Esophagus muscularis mucosa (tissue), 4 donors: Measurements from ENCODE around the gene FRS3. TPM values are rescaled to one million over a fixed set of nuclear protein-coding genes. Genes with fewer than 3 reads are reported as not detected.

Source experiments
- DNase-seq: peaks from one replicate; pipeline ENCODE4 v3.0.0-alpha.2; 2017; ENCODE audit errors: extremely low spot score
- H3K27ac ChIP-seq, 4 donors: fragments of 200-600 bp; sonication (generic); replicated peaks in 1 of 4; 1 replicate in 3 of 4; 2 replicates in 1 of 4; pipeline ENCODE4 v1.5.1; 2016 to 2019; ENCODE audit warnings: mild to moderate bottlenecking in 1 of 4
- H3K27me3 ChIP-seq, 4 donors: fragments of 200-600 bp; sonication (generic); one replicate each; pipeline versions ENCODE4 v1.5.1 to v1.6.0; 2016 to 2019
- H3K36me3 ChIP-seq, 4 donors: fragments of 200-600 bp; sonication (generic); one replicate each; pipeline ENCODE4 v1.5.1; 2016 to 2019
- H3K4me1 ChIP-seq, 4 donors: fragments of 200-600 bp; sonication (generic); one replicate each; pipeline ENCODE4 v1.5.1; 2016 to 2019
- H3K4me3 ChIP-seq, 4 donors: fragments of 200-600 bp; sonication (generic); 1 replicate in 2 of 4; 2 replicates in 2 of 4; pipeline ENCODE4 v1.5.1; 2016 to 2019; ENCODE audit warnings: mild to moderate bottlenecking in 4 of 4, moderate library complexity in 1 of 4
- H3K9me3 ChIP-seq, 4 donors: fragments of 200-600 bp; sonication (generic); 1 replicate in 3 of 4; 2 replicates in 1 of 4; pipeline ENCODE4 v1.5.1; 2016 to 2019
- EP300 ChIP-seq: sonication (generic); formaldehyde crosslinking; IDR thresholded peaks from one replicate; pipeline ENCODE4 v1.6.1; 2017; ENCODE audit warnings: antibody characterized with exemption
- POLR2A ChIP-seq: fragments of 450-650 bp; IDR thresholded peaks from one replicate; pipeline ENCODE4 v1.6.1; 2017; ENCODE audit warnings: antibody characterized with exemption, moderate library complexity, mild to moderate bottlenecking, low read depth
- POLR2AphosphoS5 ChIP-seq, 2 donors: sonication (generic); formaldehyde crosslinking; IDR thresholded peaks; one replicate each; pipeline ENCODE4 v1.6.1; 2017; ENCODE audit warnings: antibody characterized with exemption in 2 of 2
- WGBS: methylation state at CpG from one replicate; pipeline ENCODE4 v1.1.5; 2018; 5-methylcytosine and 5-hydroxymethylcytosine counted together
- intact Hi-C: fragments of 100-400 bp; cut with DNase I; formaldehyde crosslinking; loops from one replicate; pipeline ENCODE4 v1.15.1; 2023
- total RNA-seq, 4 donors: library from RNA; depleted of rRNA; stranded (reverse); fragments of >200 nt; gene quantifications; one replicate each; pipeline versions ENCODE4 v1.1.0 to v1.2.1, GENCODE V29; 2016
- TF ChIP-seq, protein P1 (sequence below), 3 experiments: fragments of 200-600 bp in 2 of 3; fragments of 450-650 bp in 1 of 3; sonication (generic) in 2 of 3; IDR thresholded peaks; one replicate each; pipeline ENCODE4 v1.5.1; 2017 to 2019; ENCODE audit warnings: antibody characterized with exemption in 3 of 3, mild to moderate bottlenecking in 2 of 3, moderate library complexity in 1 of 3

Gene FRS3
- total RNA-seq, 4 donors from 2014 or later: 5.0 to 9.9 (median 6.7) TPM

GRCh38 chr6:41734666-41735426 is 44.9 kb downstream of the FRS3 start:
- WGBS: 0% methylated on average over 7 of the region's 76 CpGs
- peak overlapping the region; percentile 90 to 98 (median 97) for H3K4me3 ChIP-seq
- peak; percentile 95 for DNase-seq
- TF ChIP-seq POLR2A: no peak
- TF ChIP-seq EP300: no peak
- TF ChIP-seq, protein P1, sequence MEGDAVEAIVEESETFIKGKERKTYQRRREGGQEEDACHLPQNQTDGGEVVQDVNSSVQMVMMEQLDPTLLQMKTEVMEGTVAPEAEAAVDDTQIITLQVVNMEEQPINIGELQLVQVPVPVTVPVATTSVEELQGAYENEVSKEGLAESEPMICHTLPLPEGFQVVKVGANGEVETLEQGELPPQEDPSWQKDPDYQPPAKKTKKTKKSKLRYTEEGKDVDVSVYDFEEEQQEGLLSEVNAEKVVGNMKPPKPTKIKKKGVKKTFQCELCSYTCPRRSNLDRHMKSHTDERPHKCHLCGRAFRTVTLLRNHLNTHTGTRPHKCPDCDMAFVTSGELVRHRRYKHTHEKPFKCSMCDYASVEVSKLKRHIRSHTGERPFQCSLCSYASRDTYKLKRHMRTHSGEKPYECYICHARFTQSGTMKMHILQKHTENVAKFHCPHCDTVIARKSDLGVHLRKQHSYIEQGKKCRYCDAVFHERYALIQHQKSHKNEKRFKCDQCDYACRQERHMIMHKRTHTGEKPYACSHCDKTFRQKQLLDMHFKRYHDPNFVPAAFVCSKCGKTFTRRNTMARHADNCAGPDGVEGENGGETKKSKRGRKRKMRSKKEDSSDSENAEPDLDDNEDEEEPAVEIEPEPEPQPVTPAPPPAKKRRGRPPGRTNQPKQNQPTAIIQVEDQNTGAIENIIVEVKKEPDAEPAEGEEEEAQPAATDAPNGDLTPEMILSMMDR (IDR thresholded peaks at IDR 0.05): no peak
- TF ChIP-seq POLR2AphosphoS5 (IDR thresholded peaks at IDR 0.05): no peak
- H3K27ac ChIP-seq: peak overlapping the region; percentile 97 to 99 (median 98)
- peaks cover 0 to 1% (median 0%) of the 10 kb centered on the region in 4 donors for H3K27me3 ChIP-seq
- H3K36me3 ChIP-seq: no peaks in the 10 kb centered on the region
- intact Hi-C loops: loop anchor here (5.0 kb wide), 1 partner anchor 42 kb away; the partner anchor contains the start of gene FRS3
- H3K4me1 ChIP-seq: peaks cover 45 to 50% (median 48%) of the 10 kb centered on the region in 4 donors
- no peaks in the 10 kb centered on the region for H3K9me3 ChIP-seq

DNA sequence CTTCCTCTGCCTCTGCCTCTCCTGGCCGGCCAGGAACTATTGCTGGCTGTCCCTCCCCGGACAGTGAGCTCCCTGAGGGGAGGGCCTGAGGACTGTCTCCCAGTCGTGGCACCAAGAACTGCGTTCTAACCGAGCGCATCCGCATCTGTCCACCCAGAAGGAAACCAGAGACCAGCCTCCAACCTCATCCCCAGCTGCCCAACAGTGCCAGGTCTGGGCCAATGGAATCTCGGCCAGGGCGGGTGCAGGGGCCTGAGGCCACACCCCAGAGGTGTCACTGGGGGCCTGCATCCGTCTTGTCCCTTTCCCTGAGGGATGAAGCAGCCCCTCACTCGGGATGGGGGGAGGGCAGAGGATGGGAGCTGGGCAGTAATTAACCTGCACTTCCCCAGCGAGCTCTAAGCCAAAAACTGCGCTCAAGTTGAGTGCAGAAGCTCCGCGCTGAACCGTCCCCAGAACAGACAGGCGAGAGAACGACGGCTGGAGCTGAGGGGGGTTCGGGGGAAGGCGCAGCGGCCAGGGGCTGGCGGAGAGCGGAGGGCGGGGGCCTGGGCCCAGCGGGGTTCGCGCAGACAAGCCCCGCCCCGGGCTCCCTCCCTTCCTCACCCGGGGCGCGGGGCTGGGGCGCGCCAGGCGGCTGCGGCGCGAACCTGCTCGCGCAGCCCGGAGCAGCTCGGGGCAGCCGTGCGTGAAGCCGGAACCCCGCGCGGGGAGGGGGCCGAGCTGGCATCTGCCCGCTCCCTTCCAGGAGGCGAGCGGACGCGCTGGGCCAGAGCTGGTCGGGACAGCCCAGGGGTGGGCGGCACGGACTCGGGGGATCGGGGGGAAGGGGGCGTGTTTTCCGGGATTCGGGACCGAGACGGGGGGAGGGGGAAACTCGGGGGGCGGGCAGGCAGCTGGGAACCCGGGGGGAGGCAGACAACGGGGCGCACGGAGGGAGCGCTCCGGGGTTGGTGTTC is 45.7 kb downstream of the FRS3 start:
- 1% methylated on average over 29 of the region's 73 CpGs for WGBS
- intact Hi-C loops: loop anchor here (2.0 kb wide), 1 partner anchor 27 kb away; no protein-coding TSS in a partner anchor
- TF ChIP-seq, protein P1 (IDR thresholded peaks at IDR 0.05): peak in 1 of 3 experiments; percentile 6
- TF ChIP-seq EP300 (no peak), POLR2A (peak; percentile 37), POLR2AphosphoS5 (IDR thresholded peaks at IDR 0.05) (peak in 1 of 2 donors; percentile 30)

GRCh38 chr6:41733360-41733706 is 46.4 kb downstream of the FRS3 start:
- Histone ChIP-seq H3K27me3 (no peaks in the 10 kb centered on the region), H3K9me3 (no peaks in the 10 kb centered on the region), H3K27ac (peak overlapping the region; percentile 97 to 99 (median 98)), H3K4me3 (peak overlapping the region; percentile 90 to 98 (median 97)), H3K4me1 (peaks cover 58 to 65% (median 63%) of the 10 kb centered on the region in 4 donors), H3K36me3 (peaks cover 0 to 5% (median 0%) of the 10 kb centered on the region in 4 donors)
- intact Hi-C loops: loop anchor here (2.0 kb wide), 1 partner anchor 27 kb away; no protein-coding TSS in a partner anchor
- DNase-seq: no peak
- TF ChIP-seq POLR2AphosphoS5 (IDR thresholded peaks at IDR 0.05) (no peak), POLR2A (no peak), EP300 (no peak)
- TF ChIP-seq, protein P1 (IDR thresholded peaks at IDR 0.05): no peak
- 44% methylated on average over 6 of the region's 11 CpGs for WGBS

More for the DNA sequence above, 45.7 kb downstream of the FRS3 start:
- no peaks in the 10 kb centered on the region for H3K36me3 ChIP-seq
- H3K9me3 ChIP-seq: no peaks in the 10 kb centered on the region
- no peaks in the 10 kb centered on the region for H3K27me3 ChIP-seq
- peak overlapping the region; percentile 90 to 98 (median 97) for H3K4me3 ChIP-seq
- H3K27ac ChIP-seq: peak overlapping the region; percentile 97 to 99 (median 98)
- peaks cover 52 to 59% (median 57%) of the 10 kb centered on the region in 4 donors for H3K4me1 ChIP-seq
- DNase-seq: no peak

DNA sequence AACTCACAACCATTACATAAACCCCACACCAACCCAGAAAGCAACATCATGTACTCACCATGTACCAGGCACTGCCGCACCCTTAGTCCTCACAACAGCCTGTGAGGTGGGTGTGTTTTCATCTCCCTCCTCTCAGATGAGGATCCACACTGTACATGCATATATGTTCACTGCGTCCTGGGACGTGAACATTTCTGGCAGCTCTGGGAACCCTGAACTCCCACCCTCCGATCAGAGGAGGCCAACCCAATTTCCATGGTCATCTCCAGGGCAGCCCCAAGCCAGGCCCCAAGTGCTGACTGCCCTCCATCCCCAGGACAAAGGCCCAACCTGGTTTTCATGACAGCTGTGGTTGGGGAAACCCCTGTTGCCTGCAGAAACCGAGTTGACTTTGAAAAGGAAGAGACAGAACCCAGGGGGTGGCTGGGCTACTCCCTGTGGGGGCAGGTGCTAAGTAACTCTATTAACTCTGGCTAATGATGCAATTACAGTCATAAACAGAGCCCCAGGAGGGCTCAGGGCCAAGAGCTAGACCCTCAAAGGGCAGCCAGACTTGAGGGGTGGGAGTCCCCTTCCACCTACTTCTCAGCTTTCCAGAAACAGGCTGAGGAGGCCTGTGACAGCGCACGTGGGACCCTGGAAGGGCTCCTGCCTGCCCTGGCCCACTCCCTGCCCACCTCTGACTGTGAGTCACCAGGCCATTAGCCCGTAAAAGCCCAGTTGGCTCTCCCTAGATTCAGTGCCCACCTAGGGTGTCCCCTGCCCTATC is 46.9 kb downstream of the FRS3 start:
- H3K36me3 ChIP-seq: peaks cover 0 to 8% (median 0%) of the 10 kb centered on the region in 4 donors
- TF ChIP-seq POLR2AphosphoS5 (IDR thresholded peaks at IDR 0.05): no peak
- no peak for TF ChIP-seq POLR2A
- peaks cover 64 to 71% (median 69%) of the 10 kb centered on the region in 4 donors for H3K4me1 ChIP-seq
- intact Hi-C loops: loop anchor here (2.0 kb wide), 1 partner anchor 26 kb away; no protein-coding TSS in a partner anchor
- DNase-seq: no peak
- WGBS: 67% methylated on average over 6 of the region's 8 CpGs
- H3K27me3 ChIP-seq: no peaks in the 10 kb centered on the region
- H3K27ac ChIP-seq: peak overlapping the region; percentile 97 to 99 (median 98)
- H3K9me3 ChIP-seq: no peaks in the 10 kb centered on the region
- peak overlapping the region; percentile 90 to 98 (median 97) for H3K4me3 ChIP-seq
